Activated naive CD8-positive, alpha-beta T cell treated with anti-CD3 and anti-CD28 coated beads, Interleukin-2, amount 10 ng/mL, durations not matched to agents 7 days and 5 days (primary cell): ENCODE measurements around the gene TRAK1. TPM values are rescaled to one million over a fixed set of nuclear protein-coding genes. Genes with fewer than 3 reads are reported as not detected.

Experiments
- ATAC-seq: fragments of 150-1000 bp; cut with Tn5 transposase; one replicate; pipeline ENCODE4 v1.10.0; 2021; ENCODE audit warnings: low read depth, moderate library complexity
- POLR2A ChIA-PET: fragments of 350-600 bp; sonication (Branson Sonifier 250); formaldehyde crosslinking; loops from one replicate; lab custom pipeline; 2021; ENCODE audit warnings: antibody characterized with exemption; lab: Charles Lee
- DNase-seq: peaks from one replicate; pipeline ENCODE4 v3.0.0; 2021
- H3K27ac Mint-ChIP-seq: one replicate; pipeline ENCODE4 v1.8.0; 2022; ENCODE audit warnings: mild to moderate bottlenecking, mixed read lengths
- H3K27me3 Mint-ChIP-seq: one replicate; pipeline ENCODE4 v1.8.0; 2022; ENCODE audit warnings: mild to moderate bottlenecking, moderate library complexity, mixed read lengths
- H3K36me3 Mint-ChIP-seq: one replicate; pipeline ENCODE4 v1.8.0; 2021; ENCODE audit warnings: mild to moderate bottlenecking, mixed read lengths
- H3K4me1 Mint-ChIP-seq: one replicate; pipeline ENCODE4 v1.8.0; 2021; ENCODE audit warnings: mixed read lengths
- H3K4me3 Mint-ChIP-seq: one replicate; pipeline ENCODE4 v1.8.0; 2022; ENCODE audit warnings: mild to moderate bottlenecking, moderate library complexity, mixed read lengths
- H3K9me3 Mint-ChIP-seq: one replicate; pipeline ENCODE4 v1.8.0; 2021; ENCODE audit warnings: mixed read lengths
- total RNA-seq, 2 experiments: library from RNA; stranded (reverse); gene quantifications; one replicate each; pipeline ENCODE4 v1.2.3, GENCODE V29; 2021

TRAK1 gene
- total RNA-seq, 2 experiments from 2014 or later = 32.7 to 33.9 TPM

DNA sequence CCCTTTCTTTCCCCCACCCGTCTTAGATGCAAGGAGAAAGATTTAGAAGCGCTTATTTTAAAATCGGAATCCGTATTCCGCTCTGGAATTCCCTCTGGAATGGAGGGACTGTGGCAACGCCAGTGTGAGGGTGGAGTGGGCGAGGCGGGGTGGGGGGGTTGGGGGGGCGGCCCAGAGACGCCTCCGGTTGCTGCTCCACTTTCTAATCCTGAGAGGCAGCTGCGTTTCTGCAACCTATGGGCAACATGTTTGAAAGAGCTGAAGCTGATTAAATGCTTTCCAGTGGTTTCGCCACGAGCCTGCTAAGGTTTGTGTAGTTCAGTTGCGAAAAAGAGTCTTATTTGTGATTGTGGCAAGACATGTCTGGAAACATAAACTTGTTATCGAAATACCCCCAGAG is 174.9 kb downstream of the TRAK1 start, which contains the start of gene CCK:
TSS of gene CCK (minus strand) at position 101 of the 400 bp plus-strand sequence. CDS start 2,555 bp downstream, outside the sequence.
- H3K4me3 Mint-ChIP-seq = no peak within 1 kb of the TSS
- no peak for ATAC-seq
- no peak within 1 kb of the TSS for H3K27ac Mint-ChIP-seq
- no peaks in the 10 kb centered on the region for H3K36me3 Mint-ChIP-seq
- POLR2A ChIA-PET = no interaction called here
- peaks cover 78% of the 10 kb centered on the region for H3K27me3 Mint-ChIP-seq
- peaks cover 9% of the 10 kb centered on the region for H3K4me1 Mint-ChIP-seq
- DNase-seq = no peak
- H3K9me3 Mint-ChIP-seq = peaks cover 6% of the 10 kb centered on the region

DNA sequence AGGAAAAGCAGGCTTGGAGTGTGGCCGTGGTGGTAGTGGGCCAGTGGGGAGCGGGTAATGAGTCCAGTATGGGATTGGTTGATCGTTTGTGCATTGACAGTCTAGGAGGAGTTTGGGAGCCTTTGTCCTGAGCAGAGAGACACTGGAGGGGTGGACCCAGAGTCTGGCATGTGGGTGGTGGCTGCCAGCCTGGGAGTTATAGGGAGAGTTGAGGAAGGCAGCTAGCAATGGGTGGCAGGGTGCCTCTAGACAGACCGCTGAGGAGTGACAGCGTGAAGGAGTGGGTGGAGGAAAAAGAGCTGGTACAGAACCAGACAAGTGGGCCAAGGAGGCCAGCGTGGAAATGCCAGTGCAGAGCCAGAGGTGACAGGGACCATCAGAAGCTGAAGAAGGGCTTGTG is 176.7 kb downstream of the TRAK1 start:
- no peak for ATAC-seq
- Mint-ChIP-seq H3K36me3 (no peaks in the 10 kb centered on the region), H3K9me3 (peaks cover 12% of the 10 kb centered on the region), H3K4me3 (no peak overlapping the region), H3K27ac (no peak overlapping the region), H3K27me3 (peaks cover 63% of the 10 kb centered on the region), H3K4me1 (peaks cover 9% of the 10 kb centered on the region)
- DNase-seq = no peak
- POLR2A ChIA-PET = no interaction called here

DNA sequence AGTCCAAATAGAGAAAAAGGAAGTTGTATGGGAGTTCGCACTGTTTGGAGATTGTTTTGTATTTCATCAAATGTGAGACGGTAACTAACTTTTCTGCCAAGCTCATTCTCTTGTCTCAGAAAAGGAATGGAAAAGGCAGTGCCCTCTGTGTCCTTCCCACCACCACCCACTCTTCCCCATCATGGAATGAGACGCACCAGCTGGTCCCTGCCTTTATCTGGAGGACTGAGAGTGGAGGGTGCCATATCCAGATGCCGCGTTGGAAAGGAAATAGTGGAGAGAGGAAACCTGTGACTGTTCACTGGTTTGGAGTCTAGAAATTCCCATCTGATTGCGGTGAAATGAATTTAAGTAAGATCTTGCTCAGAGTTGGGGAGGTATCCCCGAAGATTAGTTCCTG is 178.5 kb downstream of the TRAK1 start:
- ATAC-seq (no peak), DNase-seq (no peak)
- H3K4me3 Mint-ChIP-seq = no peak overlapping the region
- H3K36me3 Mint-ChIP-seq = no peaks in the 10 kb centered on the region
- no peaks in the 10 kb centered on the region for H3K4me1 Mint-ChIP-seq
- no peak overlapping the region for H3K27ac Mint-ChIP-seq
- POLR2A ChIA-PET = no interaction called here
- H3K9me3 Mint-ChIP-seq = peaks cover 12% of the 10 kb centered on the region
- peaks cover 48% of the 10 kb centered on the region for H3K27me3 Mint-ChIP-seq

DNA sequence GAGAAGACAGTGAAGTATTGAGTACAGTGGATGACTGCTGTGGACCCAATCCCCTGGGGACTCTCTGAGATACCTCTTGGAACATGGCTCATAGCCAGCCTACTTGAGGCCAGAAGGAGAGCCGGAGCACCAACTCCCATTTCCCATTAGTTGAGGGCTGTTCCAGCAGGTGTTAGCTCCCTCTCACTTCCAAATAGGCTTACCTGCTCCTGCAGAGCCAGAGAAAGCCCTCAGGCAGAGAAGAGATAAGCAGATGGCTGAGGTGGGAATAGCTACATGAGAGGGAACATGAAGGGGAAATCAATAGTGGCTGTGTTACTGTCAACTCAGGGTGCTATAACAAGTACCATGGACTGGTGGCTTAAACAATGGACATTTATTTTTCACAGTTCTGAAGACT is 179.4 kb downstream of the TRAK1 start:
- DNase-seq (no peak), ATAC-seq (no peak)
- POLR2A ChIA-PET = no interaction called here
- Mint-ChIP-seq H3K36me3 (no peaks in the 10 kb centered on the region), H3K27ac (no peak overlapping the region), H3K9me3 (peaks cover 12% of the 10 kb centered on the region), H3K4me3 (no peak overlapping the region), H3K4me1 (no peaks in the 10 kb centered on the region), H3K27me3 (peaks cover 40% of the 10 kb centered on the region)

DNA sequence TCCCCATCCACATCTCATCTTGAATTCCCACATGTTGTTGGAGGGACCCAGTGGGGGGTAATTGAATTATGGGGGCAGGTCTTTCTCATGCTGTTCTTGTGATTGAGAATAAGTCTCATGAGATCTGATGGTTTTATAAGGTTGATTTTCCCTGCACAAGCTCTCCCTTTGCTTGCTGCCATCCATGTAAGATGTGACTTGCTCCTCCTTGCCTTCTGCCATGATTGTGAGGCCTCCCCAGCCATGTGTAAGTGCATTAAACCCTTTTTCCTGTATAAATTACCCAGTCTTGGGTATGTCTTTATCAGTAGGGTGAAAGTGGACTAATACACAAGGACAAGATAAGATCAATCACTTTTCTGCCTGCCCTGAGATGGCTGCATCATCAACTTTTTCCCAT is 180.6 kb downstream of the TRAK1 start:
- Mint-ChIP-seq H3K27ac (no peak overlapping the region), H3K4me1 (no peaks in the 10 kb centered on the region), H3K36me3 (no peaks in the 10 kb centered on the region), H3K4me3 (no peak overlapping the region), H3K27me3 (peaks cover 31% of the 10 kb centered on the region), H3K9me3 (peaks cover 12% of the 10 kb centered on the region)
- no peak for ATAC-seq
- POLR2A ChIA-PET = no interaction called here
- DNase-seq = no peak

DNA sequence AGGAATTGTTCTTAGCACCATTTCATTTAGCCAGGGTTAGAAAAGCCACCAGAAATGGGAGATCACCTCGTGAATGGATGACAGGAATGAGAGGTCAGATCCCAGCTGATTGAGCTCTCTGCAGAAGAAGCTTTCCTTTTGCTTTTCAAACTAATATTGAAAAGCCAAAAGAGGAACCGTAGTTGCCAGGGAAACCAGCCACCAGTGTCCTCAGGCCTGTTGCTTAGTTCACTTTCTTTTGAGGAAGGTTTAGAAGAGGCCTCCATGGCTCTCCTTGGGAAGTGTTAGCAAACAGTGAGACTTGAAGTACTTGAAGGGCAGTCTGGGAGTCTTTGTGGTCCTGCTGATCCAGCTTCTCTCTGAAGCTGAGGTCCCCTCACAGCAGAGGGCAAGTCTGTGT is 182.2 kb downstream of the TRAK1 start:
- Mint-ChIP-seq H3K27ac (no peak overlapping the region), H3K27me3 (peaks cover 17% of the 10 kb centered on the region), H3K4me3 (no peak overlapping the region), H3K4me1 (no peaks in the 10 kb centered on the region), H3K9me3 (peaks cover 16% of the 10 kb centered on the region), H3K36me3 (no peaks in the 10 kb centered on the region)
- ATAC-seq (no peak), DNase-seq (no peak)
- POLR2A ChIA-PET = no interaction called here

DNA sequence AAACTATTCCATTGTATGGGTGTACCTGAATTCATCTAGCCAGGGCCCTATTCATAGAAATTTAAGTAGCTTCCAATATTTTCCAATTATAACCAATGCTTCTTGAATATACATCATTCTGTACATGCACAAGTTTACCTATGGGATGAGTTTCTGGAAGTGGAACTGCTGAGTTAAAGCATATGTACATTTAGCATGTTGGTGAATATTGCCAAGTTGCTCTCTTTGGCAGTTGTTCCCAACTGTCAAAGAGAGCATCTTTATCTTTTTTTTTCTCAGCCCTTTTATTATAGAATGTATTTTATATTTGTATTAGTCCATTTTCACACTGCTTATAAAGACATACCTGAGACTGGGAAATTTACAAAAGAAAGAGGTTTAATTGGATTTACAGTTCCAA is 183.1 kb downstream of the TRAK1 start:
- H3K4me1 Mint-ChIP-seq = no peaks in the 10 kb centered on the region
- ATAC-seq (no peak), DNase-seq (no peak)
- H3K27me3 Mint-ChIP-seq = peaks cover 8% of the 10 kb centered on the region
- H3K9me3 Mint-ChIP-seq = peaks cover 17% of the 10 kb centered on the region
- POLR2A ChIA-PET = no interaction called here
- no peak overlapping the region for H3K4me3 Mint-ChIP-seq
- no peaks in the 10 kb centered on the region for H3K36me3 Mint-ChIP-seq
- no peak overlapping the region for H3K27ac Mint-ChIP-seq

DNA sequence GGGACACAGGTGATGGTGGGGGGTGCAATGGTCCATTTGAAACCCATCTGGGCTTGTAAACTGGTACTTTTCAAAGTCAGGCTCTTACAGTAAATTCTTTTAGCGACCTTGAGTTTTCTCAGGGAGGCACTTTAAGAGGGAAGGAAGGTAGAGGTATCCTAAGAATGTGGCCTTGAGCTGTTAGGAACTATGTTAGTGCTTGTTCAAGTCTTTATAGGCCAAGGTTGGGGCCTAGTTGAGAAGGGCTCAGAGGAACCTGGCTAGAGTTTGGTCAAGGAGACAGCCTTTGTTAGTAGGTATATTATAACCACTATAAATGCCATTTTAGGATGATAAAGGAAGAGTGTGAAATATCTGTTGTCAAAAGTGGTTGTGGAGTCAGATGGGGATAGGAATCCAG is 184.1 kb downstream of the TRAK1 start:
- no peaks in the 10 kb centered on the region for H3K4me1 Mint-ChIP-seq
- H3K9me3 Mint-ChIP-seq = peaks cover 19% of the 10 kb centered on the region
- H3K27ac Mint-ChIP-seq = no peak overlapping the region
- DNase-seq = no peak
- ATAC-seq = no peak
- H3K36me3 Mint-ChIP-seq = no peaks in the 10 kb centered on the region
- H3K27me3 Mint-ChIP-seq = peaks cover 6% of the 10 kb centered on the region
- POLR2A ChIA-PET = no interaction called here
- no peak overlapping the region for H3K4me3 Mint-ChIP-seq

Other genes starting within 250 kb of the TRAK1 start
- 10 to 100 TPM; 18.6 to 19.0 TPM for gene ULK4, start 129.3 kb upstream of the TRAK1 start, total RNA-seq
- not detected for gene CCK, start 174.8 kb downstream of the TRAK1 start, total RNA-seq